ENCODE results near the gene C1orf105. TPM values are rescaled to one million over a fixed set of nuclear protein-coding genes. Genes with fewer than 3 reads are reported as not detected.

Gene C1orf105
- total RNA-seq, 4 donors from 2014 or later = 0.61 to 0.67 TPM; not detected in 2

- TF ChIP-seq POLR2A (IDR thresholded peaks at IDR 0.05) = no peak
- TF ChIP-seq CTCF (IDR thresholded peaks at IDR 0.05 in 4 of 5, conservative IDR thresholded peaks at IDR 0.05 in 1 of 5) = no peak
- Histone ChIP-seq H3K4me1 (peaks cover 4 to 13% of the 10 kb centered on the region in 2 donors), H3K27ac (peak overlapping the region in 3 of 4 donors; percentile 37 to 46 (median 40)), H3K36me3 (no peaks in the 10 kb centered on the region), H3K27me3 (no peaks in the 10 kb centered on the region), H3K9me3 (no peaks in the 10 kb centered on the region), H3K4me3 (no peak overlapping the region)
- in situ Hi-C loops (cut with MboI; ENCODE audit: low sequenced_read_pairs in 4 of 4) = loop anchor here in 2 of 4 donors (25.0 kb wide), 1 partner anchor 388 kb away; no protein-coding TSS in a partner anchor
- intact Hi-C loops (cut with DNase I; ENCODE audit: low total_unique reads) = loop anchor here (5.0 to 10.0 kb wide), 2 partner anchors 258 to 395 kb away; no protein-coding TSS in a partner anchor
- ATAC-seq (no peak), DNase-seq (no peak)
These were observed 20.4 kb upstream of the C1orf105 start for GRCh38 chr1:172399756-172400721.

GRCh38 chr1:172400722-172401105, 19.8 kb upstream of the C1orf105 start:
- no peak for TF ChIP-seq CTCF (IDR thresholded peaks at IDR 0.05 in 4 of 5, conservative IDR thresholded peaks at IDR 0.05 in 1 of 5)
- no peak for TF ChIP-seq POLR2A (IDR thresholded peaks at IDR 0.05)
- H3K27ac ChIP-seq = no peak overlapping the region
- no peak overlapping the region for H3K4me3 ChIP-seq
- H3K36me3 ChIP-seq = no peaks in the 10 kb centered on the region
- DNase-seq (no peak), ATAC-seq (no peak)
- no peaks in the 10 kb centered on the region for H3K27me3 ChIP-seq
- H3K4me1 ChIP-seq = peaks cover 4 to 13% of the 10 kb centered on the region in 2 donors
- in situ Hi-C loops (cut with MboI; ENCODE audit: low sequenced_read_pairs in 4 of 4) = loop anchor here in 2 of 4 donors (25.0 kb wide), 1 partner anchor 388 kb away; no protein-coding TSS in a partner anchor
- intact Hi-C loops (cut with DNase I; ENCODE audit: low total_unique reads) = loop anchor here (10.0 kb wide), 1 partner anchor 396 kb away; no protein-coding TSS in a partner anchor
- H3K9me3 ChIP-seq = no peaks in the 10 kb centered on the region

GRCh38 chr1:172401477-172401876, 19.0 kb upstream of the C1orf105 start:
- ATAC-seq (no peak), DNase-seq (no peak)
- TF ChIP-seq CTCF (IDR thresholded peaks at IDR 0.05 in 4 of 5, conservative IDR thresholded peaks at IDR 0.05 in 1 of 5) = no peak
- TF ChIP-seq POLR2A (IDR thresholded peaks at IDR 0.05) = no peak
- no peaks in the 10 kb centered on the region for H3K9me3 ChIP-seq
- H3K36me3 ChIP-seq = no peaks in the 10 kb centered on the region
- intact Hi-C loops (cut with DNase I; ENCODE audit: low total_unique reads) = loop anchor here (10.0 kb wide), 1 partner anchor 397 kb away; no protein-coding TSS in a partner anchor
- no peak overlapping the region for H3K27ac ChIP-seq
- H3K4me1 ChIP-seq = peaks cover 4 to 13% of the 10 kb centered on the region in 2 donors
- no peaks in the 10 kb centered on the region for H3K27me3 ChIP-seq
- H3K4me3 ChIP-seq = no peak overlapping the region
- in situ Hi-C loops (cut with MboI; ENCODE audit: low sequenced_read_pairs in 4 of 4) = loop anchor here in 2 of 4 donors (25.0 kb wide), 1 partner anchor 389 kb away; no protein-coding TSS in a partner anchor

DNA sequence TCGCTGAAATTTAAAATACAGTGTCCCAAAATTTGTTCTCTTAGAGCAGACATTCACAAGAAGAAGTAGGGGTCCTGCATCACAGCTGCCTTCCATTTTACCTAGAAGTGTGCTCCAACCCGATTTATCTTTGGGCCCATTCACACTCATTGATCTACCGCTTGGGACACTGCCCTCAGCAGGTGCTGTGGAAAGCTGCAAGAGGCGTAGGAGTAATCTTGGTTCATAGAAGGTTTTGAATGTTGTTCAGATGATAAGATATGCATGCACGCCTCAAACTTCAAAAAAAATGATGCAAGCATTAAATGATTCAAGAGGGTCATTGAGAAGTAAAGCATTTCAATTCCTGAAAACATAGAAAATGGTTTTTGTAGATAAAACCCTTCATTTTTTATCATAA, 18.6 kb upstream of the C1orf105 start:
- H3K4me3 ChIP-seq = no peak overlapping the region
- no peak for TF ChIP-seq CTCF (IDR thresholded peaks at IDR 0.05 in 4 of 5, conservative IDR thresholded peaks at IDR 0.05 in 1 of 5)
- no peak for TF ChIP-seq POLR2A (IDR thresholded peaks at IDR 0.05)
- no peak overlapping the region for H3K27ac ChIP-seq
- intact Hi-C loops (cut with DNase I; ENCODE audit: low total_unique reads) = loop anchor here (10.0 kb wide), 1 partner anchor 397 kb away; no protein-coding TSS in a partner anchor
- no peak for ATAC-seq
- DNase-seq = no peak
- H3K36me3 ChIP-seq = no peaks in the 10 kb centered on the region
- no peaks in the 10 kb centered on the region for H3K9me3 ChIP-seq
- peaks cover 4 to 13% of the 10 kb centered on the region in 2 donors for H3K4me1 ChIP-seq
- in situ Hi-C loops (cut with MboI; ENCODE audit: low sequenced_read_pairs in 4 of 4) = loop anchor here in 2 of 4 donors (25.0 kb wide), 1 partner anchor 390 kb away; no protein-coding TSS in a partner anchor
- H3K27me3 ChIP-seq = no peaks in the 10 kb centered on the region

Measured in gastrocnemius medialis (tissue), 4 donors.